ENCODE results near the gene USP1.

Gene USP1

GRCh38 chr1:62436466-62437272, at the start of gene USP1:
TSS of gene USP1 (plus strand) at chr1:62437049. CDS start at chr1:62439868, 2,819 bp downstream.
- peak; percentile 95 for DNase-seq

GRCh38 chr1:62389531-62389930, 47.3 kb upstream of the USP1 start:
- DNase-seq, result no peak

- no peak for DNase-seq
Measured at GRCh38 chr1:62390071-62390470, 46.8 kb upstream of the USP1 start.

- no peak for DNase-seq
Measured at GRCh38 chr1:62391369-62391971, 45.4 kb upstream of the USP1 start.

- no peak for DNase-seq
Measured at GRCh38 chr1:62392951-62393350, 43.9 kb upstream of the USP1 start.

- no peak for DNase-seq
Measured at GRCh38 chr1:62394646-62395045, 42.2 kb upstream of the USP1 start.

GRCh38 chr1:62395291-62395690, 41.6 kb upstream of the USP1 start:
- DNase-seq, result no peak

- no peak for DNase-seq
Measured at GRCh38 chr1:62396871-62397270, 40.0 kb upstream of the USP1 start.

GRCh38 chr1:62397301-62397700, 39.5 kb upstream of the USP1 start:
- no peak for DNase-seq

GRCh38 chr1:62398377-62398776, 38.5 kb upstream of the USP1 start:
- DNase-seq, result no peak

GRCh38 chr1:62401034-62401760, 35.7 kb upstream of the USP1 start:
- no peak for DNase-seq

GRCh38 chr1:62405247-62405646, 31.6 kb upstream of the USP1 start:
- no peak for DNase-seq

GRCh38 chr1:62406576-62406975, 30.3 kb upstream of the USP1 start:
- no peak for DNase-seq

- DNase-seq, result no peak
Measured at GRCh38 chr1:62407398-62408009, 29.3 kb upstream of the USP1 start.

GRCh38 chr1:62415687-62416086, 21.2 kb upstream of the USP1 start:
- DNase-seq, result no peak

GRCh38 chr1:62417351-62417999, 19.4 kb upstream of the USP1 start:
- DNase-seq, result no peak

GRCh38 chr1:62420214-62420613, 16.6 kb upstream of the USP1 start:
- DNase-seq, result no peak

GRCh38 chr1:62423580-62424242, 13.1 kb upstream of the USP1 start:
- no peak for DNase-seq

- DNase-seq, result no peak
Measured at GRCh38 chr1:62424411-62424810, 12.4 kb upstream of the USP1 start.

- no peak for DNase-seq
Measured at GRCh38 chr1:62425041-62425440, 11.8 kb upstream of the USP1 start.

GRCh38 chr1:62426237-62426636, 10.6 kb upstream of the USP1 start:
- no peak for DNase-seq

- DNase-seq, result no peak
Measured at GRCh38 chr1:62426794-62427193, 10.1 kb upstream of the USP1 start.

Data from activated CD4-positive, alpha-beta T cell treated with anti-CD3 and anti-CD28 coated beads for 1 hour (primary cell).